A549 (cell line): ENCODE results near the gene LZTFL1.

Experiments used
- MAZ ChIP-seq: fragments of 150-350 bp; IDR thresholded peaks from 2 replicates; pipeline ENCODE4 v1.6.1; 2014; ENCODE audit warnings: antibody characterized with exemption, low read depth, low read length, borderline replicate concordance
- POLR2A ChIP-seq: IDR thresholded peaks from 2 replicates; pipeline ENCODE4 v1.6.1; 2012; ENCODE audit warnings: mild to moderate bottlenecking, low read length
- RAD21 ChIP-seq, 2 experiments: fragments of >200 bp in 1 of 2; sonication (Bioruptor Twin) in 1 of 2; formaldehyde crosslinking in 1 of 2; IDR thresholded peaks in 1 of 2; conservative IDR thresholded peaks in 1 of 2; 2 replicates in 1 of 2; 3 replicates in 1 of 2; pipeline ENCODE4 v1.6.1; 2012 to 2018; ENCODE audit warnings: inconsistent platforms in 1 of 2
- TF ChIP-seq, protein P1 (sequence below): fragments of >200 bp; sonication (Bioruptor Twin); formaldehyde crosslinking; IDR thresholded peaks from 3 replicates; pipeline ENCODE4 v1.5.1; 2016

DNA sequence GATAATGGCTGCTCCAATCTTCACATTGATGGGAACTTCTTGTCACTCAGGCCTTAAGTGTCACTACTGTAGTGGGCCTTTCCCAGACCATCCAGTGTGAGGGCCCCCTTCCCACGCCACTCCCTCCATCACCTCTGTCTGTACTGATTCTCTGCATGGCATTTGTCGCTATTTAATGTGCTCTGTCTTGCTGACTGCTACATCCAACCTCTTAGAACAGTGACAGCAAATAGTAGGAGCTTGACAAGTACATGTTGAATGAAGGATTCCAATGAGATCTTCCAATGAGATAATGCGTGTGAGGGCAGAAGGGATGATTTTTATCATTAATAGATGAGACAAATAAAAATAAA is 38.8 kb upstream of the LZTFL1 start:
- TF ChIP-seq, protein P1, sequence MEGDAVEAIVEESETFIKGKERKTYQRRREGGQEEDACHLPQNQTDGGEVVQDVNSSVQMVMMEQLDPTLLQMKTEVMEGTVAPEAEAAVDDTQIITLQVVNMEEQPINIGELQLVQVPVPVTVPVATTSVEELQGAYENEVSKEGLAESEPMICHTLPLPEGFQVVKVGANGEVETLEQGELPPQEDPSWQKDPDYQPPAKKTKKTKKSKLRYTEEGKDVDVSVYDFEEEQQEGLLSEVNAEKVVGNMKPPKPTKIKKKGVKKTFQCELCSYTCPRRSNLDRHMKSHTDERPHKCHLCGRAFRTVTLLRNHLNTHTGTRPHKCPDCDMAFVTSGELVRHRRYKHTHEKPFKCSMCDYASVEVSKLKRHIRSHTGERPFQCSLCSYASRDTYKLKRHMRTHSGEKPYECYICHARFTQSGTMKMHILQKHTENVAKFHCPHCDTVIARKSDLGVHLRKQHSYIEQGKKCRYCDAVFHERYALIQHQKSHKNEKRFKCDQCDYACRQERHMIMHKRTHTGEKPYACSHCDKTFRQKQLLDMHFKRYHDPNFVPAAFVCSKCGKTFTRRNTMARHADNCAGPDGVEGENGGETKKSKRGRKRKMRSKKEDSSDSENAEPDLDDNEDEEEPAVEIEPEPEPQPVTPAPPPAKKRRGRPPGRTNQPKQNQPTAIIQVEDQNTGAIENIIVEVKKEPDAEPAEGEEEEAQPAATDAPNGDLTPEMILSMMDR = no peak
- TF ChIP-seq RAD21 (conservative IDR thresholded peaks at IDR 0.05 in 1 of 2, IDR thresholded peaks at IDR 0.05 in 1 of 2) (no peak), POLR2A (no peak), MAZ (no peak)
